GM18858 (cell line): ENCODE results near the gene FOXP1.

Experiments used
- ATAC-seq: cut with Tn5 transposase; IDR thresholded peaks from one replicate; pipeline ENCODE4 v1.9.1; 2021; ENCODE audit not compliant: unreplicated experiment

FOXP1 gene

DNA sequence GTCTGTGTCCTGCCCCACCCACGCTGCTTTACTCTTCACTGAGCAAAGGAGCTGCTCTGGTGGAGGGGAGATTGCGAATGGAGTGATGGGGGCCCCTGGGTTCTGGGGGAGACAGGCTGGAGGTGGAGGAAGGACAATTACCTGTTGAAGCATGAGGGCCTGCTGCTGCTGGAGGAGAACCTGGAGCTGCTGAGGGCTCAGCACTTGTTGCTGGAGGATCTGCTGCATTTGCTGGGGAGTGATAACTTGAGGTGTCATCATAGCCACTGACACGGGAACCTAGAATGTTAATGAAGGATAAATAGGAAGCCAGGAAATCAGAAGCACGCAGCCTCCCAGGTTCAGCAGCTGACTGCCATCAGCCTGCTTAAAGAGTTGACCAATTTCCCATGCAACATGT, 530.0 kb downstream of the FOXP1 start:
- no peak for ATAC-seq

DNA sequence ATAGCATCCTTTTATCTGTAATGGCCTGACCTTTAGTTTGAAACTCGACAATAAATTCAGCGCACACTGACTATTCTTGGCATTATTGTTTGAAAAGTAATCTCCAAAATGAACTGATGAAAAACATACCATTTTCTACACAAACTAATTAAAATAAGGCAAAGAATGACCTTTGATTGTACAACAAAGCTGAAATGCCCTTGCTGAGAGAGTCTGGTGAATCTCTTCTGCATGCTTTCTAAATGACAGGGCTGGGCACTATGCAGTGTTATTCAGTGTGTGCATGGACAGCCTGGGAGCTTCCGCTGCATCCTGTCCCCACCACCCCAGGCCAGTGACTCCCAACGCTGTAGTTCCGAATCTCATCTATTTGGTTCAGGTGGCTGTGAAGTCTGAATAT, 530.8 kb downstream of the FOXP1 start:
- ATAC-seq = no peak

DNA sequence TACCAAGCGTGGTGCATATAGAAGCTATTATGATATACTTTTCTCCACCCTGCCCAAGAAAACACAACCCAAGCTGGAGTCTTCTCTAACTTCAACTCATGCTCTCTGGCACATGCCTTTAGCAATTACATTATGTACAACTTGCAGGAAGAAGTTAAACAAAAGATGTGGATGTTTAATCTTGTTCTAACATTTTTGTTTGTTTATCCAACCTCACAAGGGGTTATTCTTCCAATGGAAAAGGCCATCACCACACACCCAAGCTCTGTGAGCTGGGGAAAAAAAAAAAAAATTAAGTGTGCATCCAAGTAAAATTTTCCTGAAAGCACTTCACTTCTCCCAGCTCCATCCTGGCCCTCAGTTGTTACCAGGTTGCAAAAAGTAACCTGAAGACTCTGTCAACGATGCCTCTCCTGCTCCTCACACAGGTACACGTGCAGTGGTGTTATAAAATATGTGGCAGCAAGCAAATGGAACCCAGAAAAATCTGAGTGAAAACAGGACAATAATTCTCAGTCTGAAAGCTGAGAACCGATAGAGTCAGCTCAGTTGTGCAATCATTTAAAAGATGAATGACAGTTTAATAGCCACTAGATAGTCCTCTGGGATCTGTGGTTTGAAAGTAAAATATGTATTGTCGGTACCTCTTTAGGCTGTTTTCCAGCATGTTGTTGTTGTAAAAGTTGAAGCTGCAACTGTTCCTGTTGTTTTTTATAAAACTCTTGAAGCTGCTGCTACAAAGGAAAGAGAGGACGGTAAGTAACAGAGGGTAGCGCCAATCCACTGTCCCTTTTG, 531.4 kb downstream of the FOXP1 start:
- ATAC-seq = no peak

DNA sequence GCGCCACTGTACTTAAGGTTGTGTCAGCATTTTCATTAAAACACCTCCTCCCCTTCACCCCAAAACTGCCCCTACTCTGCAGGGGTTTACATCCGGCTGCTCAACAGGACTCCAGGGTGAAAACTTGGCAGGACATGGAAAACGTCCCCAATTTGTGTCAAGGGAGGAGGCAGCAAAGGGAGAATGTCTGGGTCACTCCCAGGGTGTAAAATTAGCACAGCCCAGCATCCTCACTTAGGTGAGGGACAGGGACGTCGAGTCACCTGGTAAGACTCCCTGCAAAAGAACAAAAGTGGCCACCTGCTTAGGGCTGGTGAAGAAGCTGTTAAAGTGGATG, 532.3 kb downstream of the FOXP1 start:
- ATAC-seq = no peak

DNA sequence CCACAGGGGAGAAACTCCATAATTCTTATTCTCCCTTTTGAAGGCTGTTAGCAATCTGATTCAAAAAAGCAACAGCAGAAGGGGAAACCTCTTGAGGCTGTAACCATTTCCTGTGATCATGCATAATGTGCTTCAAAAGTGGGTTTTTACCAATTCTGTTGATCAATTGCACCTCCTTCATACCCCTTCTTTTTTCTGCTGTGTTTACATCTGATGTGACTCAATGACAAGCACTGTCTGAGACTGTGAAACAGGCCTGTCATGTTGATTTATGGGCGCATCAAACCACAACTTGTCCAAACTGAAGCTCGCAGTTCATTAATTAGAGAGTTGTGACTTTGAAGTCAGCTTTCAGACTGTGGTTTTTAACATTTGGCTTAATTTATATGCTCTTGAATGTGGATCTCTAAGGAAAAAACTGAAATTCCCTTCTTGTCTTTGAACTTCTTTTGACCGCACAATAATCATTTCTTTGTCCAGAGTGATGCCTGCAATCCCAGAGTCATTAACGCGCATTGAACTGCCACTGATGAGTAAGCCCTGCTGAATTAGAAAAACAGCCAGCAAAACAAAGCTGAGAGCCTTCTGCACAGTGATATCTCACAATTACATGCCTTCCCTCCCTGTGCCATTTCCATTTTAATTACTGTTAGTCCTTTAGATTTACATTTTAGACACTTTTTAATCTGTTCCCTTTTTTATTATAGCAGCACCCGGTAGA, 532.8 kb downstream of the FOXP1 start:
- ATAC-seq = no peak

DNA sequence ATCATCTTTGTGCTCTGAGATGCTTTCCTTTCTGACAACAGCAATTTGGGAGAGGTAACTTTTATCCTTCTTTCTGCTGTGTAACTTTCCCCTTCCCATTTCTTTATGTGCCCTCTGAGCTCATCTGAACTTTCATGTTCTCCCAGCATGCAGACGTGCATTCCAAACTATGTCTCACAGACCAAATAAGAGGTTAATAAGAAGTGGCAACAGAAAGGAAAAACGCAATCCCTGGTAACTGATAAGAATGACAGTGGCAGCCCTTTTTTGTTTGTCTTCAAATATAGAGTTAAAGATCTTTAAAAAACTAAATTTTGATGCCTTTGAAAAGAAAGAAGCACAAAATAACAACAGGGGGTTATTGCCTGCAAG, 533.4 kb downstream of the FOXP1 start:
- no peak for ATAC-seq

DNA sequence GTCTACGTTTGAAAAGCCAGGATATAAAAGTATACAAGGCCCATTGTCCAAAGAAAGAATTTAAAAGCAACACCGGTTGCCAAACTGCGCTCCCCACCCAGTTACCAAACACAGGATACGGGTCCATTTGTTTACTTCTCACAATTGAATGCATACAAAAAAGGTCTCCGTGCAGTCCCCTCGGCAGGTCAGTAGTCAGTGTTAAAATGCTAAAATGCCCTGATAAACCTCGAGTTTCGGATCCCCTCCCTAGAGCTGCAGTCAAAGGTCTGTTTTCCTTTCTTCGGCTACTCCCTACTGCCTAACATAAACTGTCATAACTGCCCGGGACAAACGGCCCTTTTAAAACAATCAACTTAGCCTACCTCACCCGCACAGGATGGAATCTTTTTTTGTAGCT, 534.6 kb downstream of the FOXP1 start:
- no peak for ATAC-seq

DNA sequence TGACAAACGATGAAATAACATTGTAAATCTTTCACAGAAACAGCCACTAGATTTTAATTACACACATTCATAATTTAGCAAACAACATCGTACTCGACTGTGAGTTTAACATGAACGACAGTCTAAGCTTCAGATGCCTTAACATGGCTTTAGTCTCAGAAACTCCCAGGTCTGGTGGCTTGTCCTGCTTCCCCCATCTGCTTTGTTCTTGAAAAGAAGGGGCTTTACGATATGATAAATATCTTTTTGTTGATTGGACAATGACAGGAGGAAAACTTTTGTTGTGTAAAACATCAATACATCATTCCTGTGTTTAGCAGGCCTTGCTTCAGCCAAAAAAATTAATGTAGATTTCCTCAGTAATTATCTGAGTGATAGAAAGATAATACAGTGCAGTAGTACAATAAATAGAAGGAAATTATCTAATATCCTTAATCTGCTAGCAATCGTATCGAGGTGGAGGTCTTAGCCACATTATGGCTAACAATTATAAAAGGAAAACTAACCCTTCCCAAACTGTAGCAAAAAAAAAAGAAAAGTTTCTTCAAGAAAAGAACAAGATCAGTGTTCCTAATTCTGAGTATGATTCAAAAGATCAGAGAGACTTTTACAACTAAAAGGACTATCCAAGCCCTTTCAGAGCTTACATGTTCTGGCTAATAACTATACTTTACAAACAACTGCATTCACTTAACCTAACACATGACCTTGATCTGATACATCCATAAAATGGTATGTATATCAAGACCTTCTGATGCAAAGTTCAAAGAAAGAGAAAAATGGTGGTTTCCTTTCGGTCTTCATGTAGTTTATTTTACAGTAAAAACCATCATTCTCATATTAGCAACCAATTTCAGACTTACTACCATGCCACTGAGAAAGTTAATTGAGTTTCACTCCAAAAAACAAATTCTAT, 535.7 kb downstream of the FOXP1 start:
- ATAC-seq = no peak

DNA sequence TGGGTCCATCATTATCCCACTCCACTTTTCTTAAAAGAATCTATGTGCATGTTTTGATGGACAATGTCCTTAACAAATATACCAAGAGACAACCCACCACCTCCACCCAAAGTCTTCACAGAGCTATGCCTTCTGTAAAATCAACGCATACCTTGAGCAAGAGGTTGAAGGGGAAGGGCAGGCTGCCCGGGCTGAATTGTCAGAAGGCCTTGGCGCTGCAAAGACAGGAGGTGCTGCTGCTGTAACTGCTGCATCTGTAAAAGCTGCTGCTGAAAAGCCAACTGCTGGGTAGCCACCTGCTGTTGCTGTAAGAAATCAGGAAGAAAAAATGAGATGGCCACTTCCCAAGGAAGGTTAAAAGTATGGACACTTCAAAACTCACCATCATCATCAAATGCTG, 536.7 kb downstream of the FOXP1 start:
- no peak for ATAC-seq

DNA sequence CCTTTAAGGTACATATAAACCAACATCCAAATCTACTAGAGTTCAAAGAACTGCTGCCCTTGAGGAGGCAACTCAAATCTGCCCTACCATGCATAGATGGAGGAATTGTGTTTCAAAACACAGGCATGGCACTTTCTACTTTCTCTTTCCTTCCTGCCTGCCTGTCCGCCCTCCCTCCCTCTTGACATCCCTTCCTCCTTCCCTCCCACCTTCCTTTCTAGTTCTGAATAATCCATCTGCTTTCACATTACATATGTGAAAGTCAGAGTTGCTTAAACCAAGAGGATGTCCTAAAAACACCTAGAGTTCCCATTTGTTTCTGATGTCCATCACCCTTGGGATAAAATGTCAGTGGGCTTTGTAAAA, 537.6 kb downstream of the FOXP1 start:
- no peak for ATAC-seq

DNA sequence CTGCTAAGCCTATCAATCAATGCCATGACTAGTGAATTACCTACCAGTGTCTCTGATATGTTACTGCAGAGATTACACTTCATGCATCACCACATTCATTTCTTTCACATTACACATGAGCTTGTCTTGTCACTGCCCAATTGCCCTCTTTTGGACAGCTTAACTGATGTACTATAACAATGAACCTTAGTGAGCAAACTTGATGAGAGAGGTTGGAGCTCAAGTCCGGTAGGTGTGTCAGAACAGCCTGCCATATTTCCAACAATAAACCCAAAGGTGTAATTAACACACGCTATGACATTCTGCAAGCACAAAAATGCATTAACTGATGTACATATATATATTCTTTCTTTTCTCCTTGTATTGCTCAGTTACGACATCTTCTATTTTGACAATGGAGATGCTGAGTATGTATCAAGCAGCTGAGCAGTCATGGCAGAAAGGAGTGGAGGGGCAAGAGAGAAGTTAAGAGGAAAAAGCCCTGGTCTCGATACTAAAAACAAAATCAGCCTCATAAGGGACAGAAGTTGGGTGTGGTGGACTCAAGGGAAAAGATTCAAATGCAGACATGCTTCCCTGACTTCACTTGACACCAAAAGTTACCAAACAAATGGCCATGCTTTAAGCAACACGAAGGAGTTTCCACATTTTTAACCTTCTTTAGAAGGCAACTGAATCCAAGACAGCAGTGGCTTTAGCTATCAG, 538.2 kb downstream of the FOXP1 start:
- no peak for ATAC-seq

DNA sequence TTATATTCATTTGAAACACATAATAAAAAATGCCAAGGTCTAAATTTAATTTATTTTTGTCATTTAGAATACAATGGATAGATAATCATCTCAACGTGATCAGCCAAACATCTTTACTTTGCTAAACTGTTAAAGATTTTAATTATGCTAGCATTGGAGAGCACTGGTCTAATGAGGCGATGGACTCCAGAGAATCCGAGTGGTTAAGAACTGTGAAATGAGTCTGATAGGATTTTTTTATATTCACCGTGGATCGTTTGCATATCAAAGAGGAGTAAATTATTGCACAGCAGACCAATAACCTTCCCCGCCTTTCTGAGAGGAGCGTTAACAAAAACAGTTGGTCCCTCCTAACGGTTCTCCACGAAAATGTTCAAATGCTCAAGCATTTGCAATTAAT, 540.8 kb downstream of the FOXP1 start:
- no peak for ATAC-seq

DNA sequence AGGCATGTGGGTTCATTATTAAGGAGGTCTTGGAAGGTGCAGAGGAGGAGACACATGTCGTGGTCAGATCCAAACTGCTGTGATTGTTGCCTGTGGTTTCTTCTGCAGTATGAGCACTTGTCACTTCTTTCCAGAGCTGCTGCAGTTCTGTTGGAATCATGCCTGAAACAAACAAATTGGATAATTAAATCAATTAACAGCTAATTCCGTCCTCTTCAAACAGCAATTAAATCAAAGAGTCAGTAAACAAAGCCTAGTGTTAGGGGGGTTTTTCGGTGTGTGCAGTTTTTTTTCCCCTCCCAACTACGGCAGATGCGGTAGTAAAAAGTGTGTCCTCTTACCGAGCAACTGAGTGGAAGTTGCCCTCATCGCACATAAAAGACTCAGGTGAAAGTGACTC, 542.2 kb downstream of the FOXP1 start:
- ATAC-seq = no peak

DNA sequence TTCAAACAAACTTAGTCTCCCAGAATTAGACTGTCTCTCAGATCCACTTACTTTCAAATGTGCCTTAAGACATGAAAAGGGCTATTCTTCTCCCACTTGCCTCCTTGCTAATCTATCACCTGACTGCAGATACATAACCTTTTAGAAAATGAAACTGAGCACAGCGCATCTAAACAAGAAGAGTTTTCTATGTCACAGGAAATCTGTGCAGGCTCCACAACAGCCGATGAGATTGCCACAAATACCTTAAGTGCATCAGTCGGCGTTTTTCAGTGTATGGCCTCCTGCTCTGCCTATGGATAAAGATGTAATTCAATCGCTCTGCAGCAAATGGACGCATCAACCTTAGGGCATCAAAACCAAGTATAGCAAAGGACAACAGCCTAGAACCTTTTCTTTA, 544.2 kb downstream of the FOXP1 start:
- no peak for ATAC-seq

DNA sequence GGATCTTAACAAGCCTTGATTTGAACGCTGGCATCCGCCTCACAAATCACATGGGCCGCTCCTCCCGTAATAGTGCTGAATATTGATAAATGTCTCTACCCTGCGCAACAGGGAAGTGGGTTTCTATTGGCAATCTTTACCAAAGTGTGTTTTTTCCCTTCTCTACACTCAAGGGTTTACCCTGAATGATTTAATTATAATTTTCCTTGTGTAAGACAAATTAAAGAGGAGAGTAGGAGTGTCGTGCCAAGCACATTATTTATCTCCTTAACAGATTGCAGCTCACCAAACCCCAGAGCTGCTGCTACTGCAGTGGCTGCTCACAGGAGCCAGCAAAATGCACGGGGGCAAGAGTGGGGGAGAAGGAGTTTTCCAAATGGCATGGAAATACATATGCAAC, 545.8 kb downstream of the FOXP1 start:
- no peak for ATAC-seq

DNA sequence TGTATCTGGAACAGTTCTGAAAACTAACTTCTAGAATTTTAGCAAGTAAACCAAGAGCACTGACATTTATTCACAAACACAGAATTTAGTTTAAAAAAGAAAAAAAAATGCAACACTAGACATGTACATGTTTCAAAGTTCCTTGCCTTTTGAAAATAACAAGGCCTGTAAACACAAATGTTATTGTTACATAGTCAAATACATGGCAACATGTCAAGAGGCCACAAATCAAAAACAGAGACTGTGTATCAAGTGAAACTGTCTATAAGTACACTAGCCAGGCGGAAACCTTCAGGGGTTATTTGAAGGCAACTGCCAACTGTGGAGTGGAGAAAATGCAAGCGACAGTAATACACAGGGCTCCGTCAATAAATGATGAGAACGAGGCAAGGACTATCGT, 547.6 kb downstream of the FOXP1 start:
- no peak for ATAC-seq

DNA sequence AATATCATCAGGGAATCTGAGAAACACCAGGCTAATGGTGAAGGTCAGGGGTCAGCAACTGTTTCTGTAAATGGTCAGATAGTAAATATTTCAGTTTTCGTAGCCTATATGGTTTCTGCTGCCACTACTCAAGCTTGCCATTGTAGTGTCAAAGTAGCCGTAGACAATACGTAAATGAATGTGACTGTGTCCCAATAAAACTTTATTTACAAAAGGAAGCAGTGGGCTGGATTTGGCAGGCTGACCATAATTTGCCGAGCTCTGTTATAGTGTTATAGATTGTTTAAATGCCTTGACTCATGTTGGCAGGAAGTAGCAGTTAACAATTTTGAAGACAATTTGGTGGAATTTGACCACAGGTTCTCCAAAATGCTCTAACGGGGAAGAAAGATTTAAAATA, 548.2 kb downstream of the FOXP1 start:
- no peak for ATAC-seq

DNA sequence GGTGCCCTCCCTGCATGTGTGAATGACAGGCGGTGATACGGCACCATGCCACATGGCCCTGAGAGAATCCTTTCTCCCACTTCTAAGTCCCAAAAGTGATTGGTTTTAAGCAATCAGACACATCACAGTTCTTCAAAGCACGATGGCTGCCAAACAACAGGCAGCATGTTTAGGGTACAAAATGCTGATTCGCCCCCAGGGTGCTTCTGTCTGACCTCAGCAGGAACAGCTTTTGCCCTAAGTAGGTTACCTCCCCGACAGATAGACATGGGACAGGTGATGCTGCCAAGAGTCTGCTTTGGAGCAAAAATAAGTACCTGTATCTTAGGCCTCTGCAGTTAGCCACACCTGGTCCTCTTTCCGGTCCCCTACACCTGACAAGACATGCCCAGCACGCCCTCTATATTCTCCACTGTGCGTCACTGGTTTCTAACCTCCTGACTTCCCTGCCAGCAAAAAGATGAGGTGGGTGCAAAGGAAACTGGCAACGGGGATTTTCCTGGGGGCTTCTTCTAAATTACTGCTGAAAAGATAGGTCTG, 549.8 kb downstream of the FOXP1 start:
- no peak for ATAC-seq

DNA sequence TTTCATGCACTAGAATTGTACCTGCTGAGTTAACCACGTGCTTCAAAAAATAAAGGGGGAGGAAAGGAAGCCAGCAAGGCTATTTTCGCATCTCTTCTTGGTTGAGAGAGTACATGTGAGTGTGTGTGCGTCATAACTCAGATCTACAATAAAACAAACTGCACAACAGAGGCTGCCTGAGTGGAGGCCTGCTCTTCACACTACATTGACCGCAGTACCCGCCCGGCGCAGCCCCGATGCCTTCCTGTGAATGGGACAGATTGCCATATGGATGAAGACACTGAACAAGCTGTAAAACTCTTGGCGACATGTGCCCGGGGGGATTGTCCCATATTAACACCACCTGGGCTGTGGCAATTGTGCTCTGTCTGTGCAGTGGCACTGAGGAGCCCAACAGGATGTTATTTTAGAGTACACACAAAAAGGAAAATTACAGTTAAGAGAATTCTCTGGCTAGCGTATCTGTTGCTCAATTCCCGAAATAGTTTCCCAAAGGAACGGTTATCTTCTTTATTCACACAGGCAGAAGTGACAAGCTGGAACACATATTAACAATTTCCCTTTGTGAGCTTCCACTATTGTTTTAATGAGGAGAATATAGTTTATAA, 551.5 kb downstream of the FOXP1 start:
- ATAC-seq = no peak

DNA sequence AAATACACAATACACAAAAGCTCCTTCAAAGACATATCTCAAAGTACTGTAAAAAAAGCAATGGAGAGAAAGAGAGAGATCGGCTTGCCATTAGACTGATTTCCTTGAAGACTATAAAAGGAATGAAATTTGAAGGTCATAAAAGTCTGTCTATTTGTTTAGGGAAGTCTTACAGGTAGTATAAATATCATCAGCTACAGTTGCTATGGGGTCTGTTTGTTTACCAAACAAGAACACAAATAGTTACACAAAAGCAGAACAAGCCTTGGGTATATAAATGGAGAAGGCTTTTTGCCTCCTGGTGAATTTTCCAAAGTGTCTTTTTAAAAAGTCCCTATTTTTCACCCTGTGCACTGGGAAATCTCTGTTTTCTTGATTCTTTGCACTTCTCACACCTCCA, 552.3 kb downstream of the FOXP1 start:
- ATAC-seq = no peak

DNA sequence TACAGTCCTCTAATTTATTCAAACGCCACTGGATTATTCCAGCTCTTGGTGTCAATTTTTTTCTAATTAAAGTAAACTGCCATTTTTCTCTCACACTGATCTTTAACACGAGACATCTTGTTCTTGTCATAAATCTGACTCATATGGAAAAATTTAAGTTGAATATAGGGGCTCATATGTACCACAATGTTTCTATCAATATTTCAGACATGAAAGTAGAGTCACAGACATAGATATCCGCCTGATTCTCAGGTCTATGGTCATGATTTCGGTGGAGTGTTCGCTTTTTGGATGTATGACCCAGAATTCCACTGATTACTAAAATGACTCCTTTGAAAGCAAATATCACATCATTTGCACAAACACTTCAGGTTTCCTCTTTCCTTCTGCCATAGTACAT, 552.8 kb downstream of the FOXP1 start:
- ATAC-seq = no peak
